HG03103 (cell line): ENCODE results near the gene JAZF1.
A peak's percentile ranks its signal among the peaks of the same experiment; 100 is the strongest.
"Not testable (repeated sequence)": the region's sequence is repeated elsewhere in the genome, so short reads cannot be mapped to it uniquely, and the experiment has no call there.

Experiments
- ATAC-seq: cut with Tn5 transposase; IDR thresholded peaks from one replicate; pipeline ENCODE4 v1.9.1; 2021; ENCODE audit warnings: low read depth; ENCODE audit not compliant: unreplicated experiment

JAZF1 gene

DNA sequence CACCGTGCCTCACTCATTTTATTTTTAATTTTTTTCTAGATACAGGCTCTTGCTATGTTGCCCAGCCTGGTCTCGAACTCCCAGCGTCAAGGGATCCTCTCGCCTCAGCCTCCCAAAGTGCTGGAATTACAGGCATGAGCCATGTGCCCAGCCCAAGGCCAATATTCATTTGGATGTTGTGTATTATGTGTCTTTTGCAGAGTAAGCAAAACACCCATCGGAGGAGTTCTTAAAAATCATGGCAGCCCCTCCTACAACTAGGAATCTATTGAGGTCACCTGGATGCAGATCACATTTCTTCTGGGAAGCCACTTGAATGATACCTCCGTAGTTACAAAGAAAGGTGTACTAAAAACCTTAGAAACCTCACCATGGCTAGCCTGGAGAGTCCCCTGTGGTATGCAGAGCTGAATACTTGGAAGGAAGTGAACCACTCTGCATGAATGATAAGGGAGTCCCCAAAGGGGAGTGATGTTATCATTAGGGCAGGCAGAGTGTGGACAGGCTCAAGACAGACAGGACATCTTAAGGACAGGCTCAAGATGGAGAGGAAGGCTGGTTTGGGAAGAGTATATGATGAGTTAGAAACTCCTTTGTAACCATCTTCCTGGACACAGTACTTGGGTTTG lies 254.9 kb downstream of the JAZF1 start:
- no peak for ATAC-seq

DNA sequence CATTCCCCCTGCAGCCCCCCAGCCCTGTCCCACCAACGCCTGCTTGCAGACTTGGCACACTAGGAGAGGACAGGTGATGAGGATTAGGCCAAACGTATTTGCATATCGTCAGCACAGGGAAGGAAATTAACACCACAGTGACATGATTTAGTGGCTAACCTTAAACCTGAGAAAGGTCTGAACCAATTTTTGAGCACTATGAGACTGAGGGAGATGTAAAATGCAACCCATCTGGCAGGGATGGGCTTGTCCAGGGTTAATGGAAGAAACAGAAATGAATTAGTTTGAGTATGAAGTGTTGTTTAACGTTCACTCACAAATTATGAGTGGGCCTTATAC lies 257.0 kb downstream of the JAZF1 start:
- no peak for ATAC-seq

DNA sequence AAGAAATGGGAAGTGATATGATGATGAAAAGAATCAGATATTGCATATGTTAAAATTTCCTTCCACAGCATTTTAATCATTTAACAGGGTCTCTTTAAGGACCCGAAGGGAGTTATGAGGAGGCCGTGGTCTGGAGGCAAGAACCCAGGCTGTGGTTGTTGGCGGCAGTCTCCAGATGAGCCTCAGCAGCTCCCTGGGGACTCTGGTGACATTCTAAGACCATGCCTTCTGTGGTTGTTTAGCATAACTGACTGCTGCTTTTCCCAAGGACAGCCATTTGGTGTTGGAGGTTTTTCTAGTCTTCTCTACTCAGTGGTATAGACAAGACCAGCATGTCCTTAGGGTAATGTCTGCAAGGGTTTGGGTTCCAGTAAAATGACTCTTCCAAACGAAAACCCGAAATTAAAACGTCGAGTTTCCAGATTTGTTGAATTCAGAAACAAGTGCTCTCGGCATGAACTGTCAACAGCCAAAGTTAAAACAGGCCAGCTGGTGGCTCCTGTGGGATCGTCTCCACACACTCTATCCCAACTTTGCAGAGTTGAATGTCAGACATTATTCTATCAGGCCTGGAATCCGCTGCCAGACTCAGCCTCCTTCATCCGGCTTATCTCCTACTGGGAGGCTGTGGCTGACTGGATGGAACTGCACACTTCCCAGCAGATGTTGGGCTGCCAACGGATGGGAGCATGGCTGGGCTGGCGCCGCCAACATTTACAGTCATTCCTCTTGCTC lies 257.5 kb downstream of the JAZF1 start:
- no peak for ATAC-seq

DNA sequence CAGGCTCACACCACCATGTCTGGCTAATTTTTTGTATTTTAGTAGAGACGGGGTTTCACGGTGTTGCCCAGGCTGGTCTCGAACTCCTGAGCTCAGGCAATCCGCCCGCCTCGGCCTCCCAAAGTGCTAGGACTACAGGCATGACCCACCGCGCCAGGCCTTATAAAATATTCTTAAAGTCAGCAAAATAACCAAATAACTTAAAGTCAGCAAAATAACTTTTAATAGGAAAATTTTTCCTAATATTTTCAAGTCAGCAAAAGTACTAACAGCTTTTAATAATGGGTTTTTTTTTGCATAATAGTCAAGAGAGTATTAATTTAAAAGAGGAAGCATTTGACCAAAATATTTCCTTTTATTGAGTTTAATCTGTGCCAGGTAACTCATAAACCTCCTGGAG lies 258.2 kb downstream of the JAZF1 start:
- ATAC-seq: not testable (repeated sequence)

DNA sequence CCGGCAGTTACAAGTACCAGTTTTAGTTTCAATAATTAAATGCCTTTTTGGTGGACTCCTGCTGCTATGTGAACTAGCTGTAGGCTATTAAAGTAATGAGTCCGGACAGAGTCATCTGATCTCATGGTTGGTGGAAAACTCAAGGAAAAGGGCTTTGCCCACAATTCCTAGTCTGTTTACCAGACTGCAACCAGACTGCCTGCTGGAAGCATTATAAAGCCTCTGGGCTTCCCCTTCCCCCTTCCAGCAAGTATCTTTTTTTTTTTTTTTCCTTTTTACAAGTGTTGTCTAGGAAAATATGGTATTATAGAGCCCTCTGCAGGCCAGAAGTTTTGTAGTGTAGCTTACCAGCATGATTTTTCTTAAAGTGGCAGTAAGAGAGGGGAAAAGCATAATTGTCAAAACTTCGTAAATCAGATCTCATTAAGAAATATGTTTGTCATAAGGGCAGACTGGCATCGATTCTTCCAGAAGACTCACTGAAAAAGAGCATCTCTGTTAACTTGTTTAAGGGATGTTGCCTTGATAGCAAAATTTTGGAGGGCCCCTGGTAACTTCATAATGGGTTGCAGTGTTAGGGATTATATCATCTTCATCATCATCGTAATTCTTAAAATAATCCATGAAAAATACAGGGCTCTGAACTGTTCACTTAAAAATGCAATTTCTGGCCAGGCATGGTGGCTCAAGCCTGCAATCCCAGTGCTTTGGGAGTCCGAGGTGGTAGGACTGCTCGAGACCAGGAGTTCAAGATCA lies 259.3 kb downstream of the JAZF1 start:
- no peak for ATAC-seq

DNA sequence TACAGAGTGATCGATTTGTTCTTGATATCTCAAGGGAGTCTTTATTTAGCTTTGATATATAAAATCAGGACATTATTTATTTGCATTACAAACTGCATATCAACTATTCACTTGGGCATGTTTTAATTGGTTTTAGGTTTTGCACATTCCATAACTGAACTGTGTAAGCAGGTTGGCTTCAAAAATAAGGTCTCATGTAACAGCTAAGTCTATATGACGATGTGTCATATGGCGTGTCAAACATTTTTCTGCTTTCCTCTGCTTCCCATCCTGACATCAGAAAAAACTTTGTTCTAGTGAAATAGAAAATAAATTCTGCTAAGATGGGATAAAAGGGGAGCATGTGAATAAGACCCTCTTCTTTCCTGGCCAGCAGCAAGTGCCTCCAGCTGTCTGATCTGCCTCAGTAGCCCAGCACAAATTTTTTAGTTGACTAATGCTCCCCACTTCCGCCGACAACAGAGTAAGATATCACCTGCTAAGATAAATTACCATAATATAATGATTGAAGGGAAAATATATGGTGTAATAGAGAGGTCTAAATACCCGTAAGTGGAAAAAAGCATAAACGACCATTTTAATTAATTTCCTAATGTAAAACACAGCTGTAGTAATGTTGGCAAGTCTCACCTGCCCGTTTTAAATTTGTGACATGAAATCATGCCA lies 260.2 kb downstream of the JAZF1 start:
- no peak for ATAC-seq

DNA sequence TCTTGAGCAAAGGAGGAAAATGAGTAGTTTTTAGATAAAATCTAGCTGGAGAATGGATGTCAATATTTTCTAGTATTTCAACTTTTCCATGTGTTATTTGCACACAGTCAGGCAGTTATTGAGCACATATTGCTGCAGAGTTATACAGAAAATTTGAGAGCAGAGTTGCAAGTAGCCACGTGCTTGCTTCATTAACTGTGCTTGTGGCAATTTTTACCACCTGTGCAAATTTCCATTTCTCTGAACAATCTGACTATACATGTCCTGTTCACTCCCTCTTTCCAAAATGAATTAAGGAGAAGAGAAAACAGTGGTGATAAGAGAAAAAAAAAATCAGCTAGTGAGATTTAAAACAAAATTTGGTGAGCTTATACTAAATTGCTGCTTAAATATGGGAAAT lies 262.1 kb downstream of the JAZF1 start:
- ATAC-seq: no peak

DNA sequence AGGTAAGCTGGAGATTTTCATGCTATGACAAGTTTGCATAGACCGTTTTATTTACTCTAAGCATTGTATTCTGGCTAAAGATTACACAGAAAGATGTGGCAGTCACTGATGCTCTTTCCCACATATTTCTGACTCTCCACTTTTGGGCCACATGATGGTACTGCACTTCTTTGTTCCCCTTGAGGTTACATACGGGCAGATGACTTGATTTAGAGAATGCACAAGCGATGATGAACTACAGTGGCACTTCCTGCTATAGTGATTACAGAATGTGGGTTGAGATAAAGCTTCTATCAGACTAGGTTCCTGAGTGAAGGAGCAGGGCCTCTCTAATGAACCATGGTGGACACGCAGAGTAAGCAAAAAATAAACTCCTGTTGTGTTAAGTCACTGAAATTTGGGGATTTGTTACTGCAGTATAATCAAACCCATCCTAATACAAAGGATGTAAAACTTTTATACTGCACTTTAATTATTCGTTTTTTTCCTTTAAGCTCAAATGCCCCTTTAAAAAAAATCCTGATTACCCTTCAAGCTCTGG lies 262.8 kb downstream of the JAZF1 start:
- no peak for ATAC-seq

DNA sequence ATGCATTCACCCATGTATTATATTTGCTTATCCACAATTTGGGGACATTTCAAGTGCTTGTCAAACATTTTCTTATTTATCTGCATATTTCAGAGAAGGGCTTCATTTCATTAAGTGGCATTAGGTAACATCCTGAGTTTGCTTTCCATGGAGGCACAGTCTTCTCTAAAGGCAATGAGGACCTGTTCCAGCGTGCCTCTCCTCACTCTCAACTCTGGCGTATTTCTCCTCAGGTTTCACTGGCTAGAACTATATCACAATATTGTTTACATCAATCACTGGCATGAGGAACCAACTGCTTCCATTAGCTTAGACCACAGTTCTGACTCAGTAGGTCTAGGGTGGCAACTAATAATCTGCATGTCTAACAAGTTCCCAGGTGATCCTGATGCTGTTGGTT lies 263.5 kb downstream of the JAZF1 start:
- ATAC-seq: no peak

DNA sequence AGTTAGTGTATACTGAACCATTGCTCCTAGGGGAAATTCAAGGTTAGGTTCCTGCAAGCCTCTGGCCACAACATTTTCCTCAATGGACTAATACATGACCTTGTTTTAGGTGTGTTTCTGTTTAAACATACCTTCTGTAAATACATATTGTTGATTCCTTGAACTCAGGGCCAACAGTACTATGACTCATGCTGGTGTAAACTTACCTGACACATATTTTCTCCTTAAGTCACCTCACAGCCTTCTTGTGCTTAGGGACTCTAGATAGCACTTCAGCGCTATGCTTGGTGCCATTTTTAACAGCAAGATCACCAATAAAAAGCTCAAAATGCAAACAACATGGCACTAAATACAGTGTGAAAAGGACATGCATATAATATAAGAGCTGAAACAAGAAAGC lies 264.2 kb downstream of the JAZF1 start:
- no peak for ATAC-seq

DNA sequence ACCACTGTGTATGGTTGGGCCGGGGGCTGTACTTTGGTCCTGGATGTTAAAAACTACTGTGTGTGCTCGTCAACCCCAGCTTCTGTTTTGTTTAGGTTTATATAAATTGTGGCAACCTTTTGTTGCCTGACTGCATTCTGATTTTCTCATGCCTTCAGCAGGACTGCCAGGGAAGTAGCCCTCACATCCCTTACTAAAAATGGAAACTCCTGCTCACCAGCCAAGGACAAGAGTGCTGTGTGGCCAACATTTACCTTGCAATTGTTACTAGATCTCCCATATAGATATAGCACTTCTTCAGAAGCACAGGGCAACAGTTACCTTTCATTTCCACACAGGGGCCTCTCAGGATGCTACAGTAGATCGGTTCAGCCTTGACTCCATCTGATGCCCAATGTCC lies 266.2 kb downstream of the JAZF1 start:
- no peak for ATAC-seq

DNA sequence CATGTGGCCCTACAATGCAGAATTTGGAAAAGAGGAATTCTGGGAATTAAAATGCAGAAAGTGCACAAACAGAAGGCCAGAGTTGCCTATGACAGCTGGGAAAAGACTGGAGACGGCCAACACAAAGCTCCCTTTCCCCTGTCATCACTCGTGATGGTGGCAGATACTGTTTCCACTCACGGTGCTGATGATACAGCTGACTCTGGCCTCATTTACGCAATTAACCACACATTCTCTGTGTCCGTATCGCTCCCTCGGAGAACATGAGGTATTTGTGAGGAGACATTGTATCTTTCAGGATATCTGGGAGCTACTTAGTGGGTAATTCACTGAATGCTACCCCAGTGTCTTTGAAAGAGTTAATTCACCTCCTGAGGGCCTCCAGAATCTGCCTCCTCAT lies 267.8 kb downstream of the JAZF1 start:
- no peak for ATAC-seq

DNA sequence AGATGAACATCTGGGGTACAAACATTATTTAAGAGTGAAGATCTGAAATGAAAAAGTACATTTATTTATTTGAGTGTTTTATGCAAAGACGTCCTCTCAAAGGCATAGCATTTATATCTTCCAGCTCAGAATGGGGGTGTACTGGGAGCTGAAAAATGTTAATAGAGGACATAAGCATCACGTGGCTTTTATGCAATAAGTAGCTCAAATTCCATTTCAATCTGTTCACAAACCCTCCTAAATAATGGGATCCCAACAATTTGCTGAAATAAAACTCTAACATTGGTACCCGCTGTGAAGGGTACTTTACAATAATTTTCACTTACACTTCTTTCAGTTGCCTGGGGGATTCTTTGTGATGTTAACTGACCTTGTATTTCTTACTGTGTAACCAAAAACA lies 268.7 kb downstream of the JAZF1 start:
- ATAC-seq: no peak

DNA sequence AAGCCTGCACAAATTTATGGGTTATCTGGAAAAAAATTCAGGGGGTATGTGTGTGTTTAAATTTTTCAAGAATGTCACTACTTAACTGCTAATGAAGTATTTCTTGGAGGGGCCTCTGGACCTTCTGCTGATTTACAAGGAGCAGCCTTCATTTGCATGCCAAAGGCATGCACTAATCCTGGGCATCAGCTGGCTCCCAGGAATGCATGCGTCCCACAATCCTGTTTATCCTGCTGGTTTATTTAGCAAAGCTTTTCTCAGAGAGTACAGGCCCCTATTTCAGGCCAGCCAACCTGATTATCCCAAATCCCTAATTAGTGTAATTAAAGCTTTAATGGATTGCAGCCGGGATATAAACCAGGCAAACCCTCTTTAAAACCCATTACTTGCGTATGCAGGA lies 270.3 kb downstream of the JAZF1 start:
- no peak for ATAC-seq

DNA sequence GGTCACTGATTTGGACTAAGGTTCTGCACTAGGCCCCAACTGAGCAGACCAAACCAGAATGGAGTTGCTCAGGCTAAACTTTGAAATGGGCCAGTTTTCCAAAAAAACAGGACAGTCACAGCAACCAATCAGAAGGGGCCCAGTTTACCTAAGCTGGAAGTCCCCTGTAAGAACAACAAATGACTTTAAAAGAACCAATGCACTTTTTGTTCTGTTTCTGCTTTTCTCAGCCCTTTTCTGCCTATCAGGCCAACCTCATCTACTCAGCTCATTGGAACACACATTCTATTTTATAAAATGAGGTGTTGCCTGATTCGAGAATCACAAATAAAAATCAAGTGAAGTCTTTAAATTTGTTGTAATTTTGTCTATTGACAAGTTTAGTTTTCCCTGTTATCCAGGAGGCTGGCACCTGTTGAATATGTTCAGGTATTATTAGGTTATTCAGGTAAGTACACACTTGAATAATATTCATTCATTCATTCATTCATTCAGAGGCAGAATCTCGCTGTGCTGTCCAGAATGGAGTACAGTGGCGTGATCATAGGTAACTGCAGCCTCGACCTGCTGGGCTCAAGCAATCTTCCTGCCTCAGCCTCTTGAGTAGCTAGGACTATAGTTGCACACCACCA lies 271.9 kb downstream of the JAZF1 start:
- ATAC-seq: no peak

DNA sequence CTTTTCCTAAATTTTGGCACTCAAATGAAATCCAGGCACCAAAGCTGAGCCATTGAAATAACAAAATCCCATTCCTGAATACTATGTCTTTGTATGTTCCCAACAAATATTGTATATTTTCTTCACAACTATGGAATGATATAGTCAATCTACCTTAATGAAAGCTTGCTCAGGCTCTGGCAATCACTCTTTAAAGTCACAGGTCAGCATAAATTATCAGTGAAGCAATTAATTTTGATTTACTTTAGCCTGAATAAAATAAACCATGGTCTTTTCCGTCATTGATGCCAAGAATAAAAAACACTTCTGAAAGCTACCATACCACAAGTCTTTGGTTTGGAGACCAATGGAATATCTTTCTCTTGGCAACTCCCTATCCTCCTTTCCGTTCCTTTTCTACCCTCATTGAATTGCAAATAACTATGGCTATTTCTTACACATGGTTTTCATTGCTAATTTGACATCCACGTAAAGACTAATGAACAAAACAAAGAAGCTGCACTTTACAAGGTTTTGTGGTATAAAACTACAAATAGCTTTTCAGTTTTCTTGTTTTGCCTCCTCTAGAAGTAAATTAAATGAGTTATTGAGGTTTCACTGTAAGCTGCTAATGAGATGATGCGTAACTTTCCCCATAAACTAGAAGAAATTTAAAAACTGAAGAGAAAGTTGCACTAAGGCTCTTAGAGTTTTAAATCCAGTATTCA lies 274.1 kb downstream of the JAZF1 start:
- ATAC-seq: no peak

DNA sequence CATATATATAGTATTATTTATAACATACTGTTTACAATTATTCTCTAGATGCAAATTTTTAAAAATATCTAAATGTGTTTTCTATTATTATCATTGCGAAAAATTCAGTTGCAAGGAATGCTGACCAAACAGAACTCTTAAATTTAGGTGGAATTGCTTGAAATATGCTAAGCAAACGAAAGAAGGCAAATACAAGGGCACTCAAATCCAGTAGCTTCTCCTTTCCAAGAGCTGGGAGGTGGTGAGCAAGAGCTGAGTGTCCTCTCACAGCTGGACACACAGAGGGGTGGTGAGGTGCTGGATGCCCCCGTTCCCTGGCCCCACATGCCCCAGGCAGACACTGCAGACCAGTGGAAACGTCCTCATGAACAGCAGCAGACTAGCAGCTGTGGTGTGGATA lies 274.6 kb downstream of the JAZF1 start:
- ATAC-seq: no peak

DNA sequence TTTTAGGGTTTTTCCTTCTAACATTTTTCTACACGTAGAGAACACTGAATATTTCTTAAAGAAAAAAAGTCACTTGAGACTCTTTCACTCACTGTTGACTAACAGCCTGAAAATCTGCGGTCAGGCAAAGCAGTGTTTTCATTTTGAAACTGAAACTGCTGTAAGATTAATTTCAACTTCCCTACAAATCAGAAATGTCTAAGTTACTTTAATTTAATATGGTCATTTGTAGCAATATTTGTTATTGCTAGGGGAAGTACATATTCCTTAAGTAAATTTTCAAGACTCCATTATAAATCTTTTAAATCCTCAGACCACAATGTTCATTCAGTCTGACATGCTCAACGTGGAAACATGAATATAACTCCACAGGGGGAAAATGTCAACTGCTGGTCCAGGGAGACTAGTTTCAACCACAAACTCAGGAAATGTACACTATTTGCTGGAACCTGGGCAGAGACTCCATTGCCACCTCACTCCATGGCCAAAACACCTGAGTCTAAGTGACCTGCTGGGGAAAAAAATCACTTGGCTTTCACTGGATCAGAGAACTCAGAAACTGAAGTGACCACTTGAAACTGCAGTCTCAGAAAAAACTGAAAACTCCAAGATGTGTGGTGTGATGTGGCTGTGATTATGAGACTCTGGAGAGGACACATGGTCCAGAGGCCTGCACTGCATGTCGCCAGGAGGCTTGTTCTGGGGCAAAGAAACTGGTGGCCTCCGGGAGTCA lies 279.4 kb downstream of the JAZF1 start:
- ATAC-seq: peak; percentile 92

DNA sequence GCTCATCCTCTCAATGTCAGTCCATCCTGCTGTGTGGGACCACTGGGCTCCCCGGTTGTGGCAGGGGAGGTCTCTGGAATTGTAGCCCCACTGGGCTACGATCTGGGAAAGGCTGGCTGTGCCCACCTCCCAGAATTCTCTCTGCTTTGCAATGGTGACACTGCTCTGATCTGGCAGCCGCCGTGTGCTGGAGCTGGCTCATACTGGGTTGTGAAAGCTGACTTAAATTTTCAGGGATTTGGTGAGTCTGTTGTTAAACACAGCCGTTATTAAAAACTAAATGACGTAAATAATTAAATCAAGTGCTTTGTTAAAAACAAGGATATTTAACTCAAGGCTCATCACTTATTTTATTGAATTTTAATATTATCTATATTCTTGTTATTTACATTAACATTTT lies 280.6 kb downstream of the JAZF1 start:
- no peak for ATAC-seq
